SIG-M5 treated with dmso at 0.1 percent for 504 hours (cell line): ENCODE results near the gene CYP17A1.

Experiments
- DNase-seq: peaks from one replicate; lab custom pipeline; 2025; ENCODE audit not compliant: unreplicated experiment; lab: John Stamatoyannopoulos, UW

The CYP17A1 gene

GRCh38 chr10:102811346-102811745, 25.9 kb downstream of the CYP17A1 start:
- DNase-seq, result no peak

- DNase-seq, result no peak
These were observed 28.8 kb downstream of the CYP17A1 start for GRCh38 chr10:102808380-102808779.

- DNase-seq, result no peak
These were observed 32.7 kb downstream of the CYP17A1 start for GRCh38 chr10:102804382-102805055.

- no peak for DNase-seq
These were observed 34.2 kb downstream of the CYP17A1 start for GRCh38 chr10:102802920-102803534.

- DNase-seq, result no peak
These were observed 35.2 kb downstream of the CYP17A1 start for GRCh38 chr10:102801978-102802377.

- no peak for DNase-seq
These were observed 35.7 kb downstream of the CYP17A1 start for GRCh38 chr10:102801496-102801895.

- DNase-seq, result no peak
These were observed 36.4 kb downstream of the CYP17A1 start for GRCh38 chr10:102800611-102801335.

- DNase-seq, result no peak
These were observed 37.3 kb downstream of the CYP17A1 start for GRCh38 chr10:102799691-102800471.

GRCh38 chr10:102796407-102797176, 40.6 kb downstream of the CYP17A1 start:
- no peak for DNase-seq

- no peak for DNase-seq
These were observed 41.5 kb downstream of the CYP17A1 start for GRCh38 chr10:102795453-102796406.

GRCh38 chr10:102791754-102792395, 45.3 kb downstream of the CYP17A1 start:
- DNase-seq, result no peak

GRCh38 chr10:102785818-102786217, 51.4 kb downstream of the CYP17A1 start:
- DNase-seq, result no peak

GRCh38 chr10:102783568-102783967, 53.6 kb downstream of the CYP17A1 start:
- DNase-seq, result no peak

- no peak for DNase-seq
These were observed 54.3 kb downstream of the CYP17A1 start for GRCh38 chr10:102782673-102783551.

- DNase-seq, result no peak
These were observed 55.2 kb downstream of the CYP17A1 start for GRCh38 chr10:102781921-102782557.

- DNase-seq, result no peak
These were observed 55.9 kb downstream of the CYP17A1 start for GRCh38 chr10:102781090-102781920.
